GM23338 (cell line): ENCODE data around the gene ZBTB42. TPM values are rescaled to one million over a fixed set of nuclear protein-coding genes. Genes with fewer than 3 reads are reported as not detected.
A peak's percentile ranks its signal among the peaks of the same experiment; 100 is the strongest.

ENCODE experiments used
- ATAC-seq: fragments of 200-7000 bp; cut with Tn5 transposase; 3 replicates; pipeline ENCODE4 v1.9.1; 2020
- DNase-seq: peaks from one replicate; pipeline ENCODE4 v3.0.0-alpha.2; 2015; ENCODE audit warnings: low spot score
- H2AFZ ChIP-seq: fragments of 200-600 bp; sonication (generic); 2 replicates; pipeline ENCODE4 v1.8.0; 2016; ENCODE audit warnings: antibody characterized with exemption, mild to moderate bottlenecking, moderate library complexity
- H3F3A ChIP-seq: fragments of 200-600 bp; sonication (generic); replicated peaks from 2 replicates; pipeline ENCODE4 v1.8.0; 2017; ENCODE audit warnings: antibody characterized with exemption, mixed run types, low read depth
- H3K27ac ChIP-seq: fragments of 200-600 bp; sonication (generic); 2 replicates; pipeline ENCODE4 v1.6.1; 2016; ENCODE audit warnings: low read depth
- H3K27me3 ChIP-seq: fragments of 200-600 bp; sonication (generic); 2 replicates; pipeline ENCODE4 v1.8.0; 2016; ENCODE audit warnings: mild to moderate bottlenecking, mixed run types, moderate library complexity; ENCODE audit not compliant: insufficient read depth
- H3K36me3 ChIP-seq: fragments of 200-600 bp; sonication (generic); 2 replicates; pipeline ENCODE4 v1.8.0; 2016; ENCODE audit warnings: mild to moderate bottlenecking; ENCODE audit not compliant: insufficient read depth
- H3K4me1 ChIP-seq: fragments of 200-600 bp; sonication (generic); 2 replicates; pipeline ENCODE4 v1.8.0; 2016; ENCODE audit warnings: mild to moderate bottlenecking, moderate library complexity; ENCODE audit not compliant: insufficient read depth
- H3K4me2 ChIP-seq: fragments of 200-600 bp; sonication (generic); 2 replicates; pipeline ENCODE4 v1.7.1; 2017; ENCODE audit warnings: mixed run types
- H3K4me3 ChIP-seq: fragments of 200-600 bp; sonication (generic); 2 replicates; pipeline ENCODE4 v1.6.1; 2016; ENCODE audit warnings: mixed run types
- H3K79me2 ChIP-seq: fragments of 200-600 bp; sonication (generic); replicated peaks from 2 replicates; pipeline ENCODE4 v1.8.0; 2017; ENCODE audit warnings: mild to moderate bottlenecking; ENCODE audit not compliant: insufficient read depth
- H3K9me2 ChIP-seq: fragments of 200-600 bp; sonication (generic); 2 replicates; pipeline ENCODE4 v1.8.0; 2017; ENCODE audit not compliant: insufficient read depth
- H4K20me1 ChIP-seq: fragments of 200-600 bp; sonication (generic); replicated peaks from 2 replicates; pipeline ENCODE4 v1.8.0; 2017; ENCODE audit warnings: mild to moderate bottlenecking; ENCODE audit not compliant: insufficient read depth
- H3K27ac Mint-ChIP-seq: 2 replicates; pipeline ENCODE4 v1.8.0; 2020; ENCODE audit warnings: inconsistent platforms, mild to moderate bottlenecking, moderate library complexity, mixed read lengths
- H3K27me3 Mint-ChIP-seq: 3 replicates; pipeline ENCODE4 v1.8.0; 2022; ENCODE audit warnings: low read depth, mild to moderate bottlenecking, moderate library complexity, mixed read lengths, inconsistent platforms; ENCODE audit not compliant: insufficient read depth, poor library complexity
- H3K36me3 Mint-ChIP-seq: 3 replicates; pipeline ENCODE4 v1.8.0; 2021; ENCODE audit warnings: low read depth, mild to moderate bottlenecking, inconsistent platforms, moderate library complexity, mixed read lengths
- H3K4me1 Mint-ChIP-seq: 3 replicates; pipeline ENCODE4 v1.8.0; 2020; ENCODE audit warnings: mild to moderate bottlenecking, inconsistent platforms, mixed read lengths
- H3K4me3 Mint-ChIP-seq: 3 replicates; pipeline ENCODE4 v1.8.0; 2021; ENCODE audit warnings: moderate library complexity, mild to moderate bottlenecking, inconsistent platforms, mixed read lengths
- H3K9me3 Mint-ChIP-seq: 3 replicates; pipeline ENCODE4 v1.8.0; 2020; ENCODE audit warnings: moderate library complexity, mild to moderate bottlenecking, inconsistent platforms, mixed read lengths
- CTCF ChIP-seq, 2 experiments: fragments of 200-600 bp in 1 of 2; sonication (generic) in 1 of 2; conservative IDR thresholded peaks; 2 replicates each; pipeline versions ENCODE4 v1.5.1 to v1.6.1; 2016 to 2017; ENCODE audit warnings: antibody characterized with exemption in 2 of 2, low read depth in 2 of 2, mild to moderate bottlenecking in 2 of 2, moderate library complexity in 1 of 2
- EZH2 ChIP-seq: fragments of 200-600 bp; sonication (generic); IDR thresholded peaks from one replicate; pipeline ENCODE4 v1.8.0; 2017; ENCODE audit warnings: antibody characterized with exemption, mild to moderate bottlenecking, low read depth; ENCODE audit not compliant: unreplicated experiment
- EZH2phosphoT487 ChIP-seq: fragments of 200-600 bp; sonication (generic); IDR thresholded peaks from one replicate; pipeline ENCODE4 v1.8.1; 2018; ENCODE audit warnings: antibody characterized with exemption; ENCODE audit not compliant: unreplicated experiment
- JUNB ChIP-seq: IDR thresholded peaks from one replicate; pipeline ENCODE4 v1.6.1; 2016; ENCODE audit warnings: antibody characterized with exemption; ENCODE audit not compliant: unreplicated experiment
- NANOG ChIP-seq: IDR thresholded peaks from 2 replicates; pipeline ENCODE4 v1.6.1; 2016; ENCODE audit warnings: antibody characterized with exemption, borderline replicate concordance
- ZNF462 ChIP-seq: fragments of 250-450 bp; sonication (Bioruptor Pico); IDR thresholded peaks from 2 replicates; pipeline ENCODE4 v1.5.0; 2020; ENCODE audit warnings: mild to moderate bottlenecking, moderate library complexity
- polyA plus RNA-seq: library from polyadenylated mRNA; unstranded; fragments of >200 nt; fragmentation: Nextera tagmentation; extraction: Ambion mirVana; gene quantifications from 2 replicates; pipeline ENCODE4 v1.2.1, GENCODE V29; 2016
- total RNA-seq: library from RNA; depleted of rRNA; stranded (reverse); fragments of >200 nt; shearing (Covaris generic); gene quantifications from 2 replicates; pipeline ENCODE4 v1.2.3, GENCODE V29; 2014

ZBTB42 gene
- total and polyA plus RNA-seq, 2 experiments from 2014 or later: 0.70 to 4.4 TPM

- no peak overlapping the region for H3K27ac Mint-ChIP-seq
- Histone ChIP-seq H3K27me3 (peaks cover 28% of the 10 kb centered on the region), H3K4me2 (no peak overlapping the region)
Observed at GRCh38 chr14:104820669-104821228, 19.8 kb downstream of the ZBTB42 start.

GRCh38 chr14:104821229-104821945 lies 20.5 kb downstream of the ZBTB42 start:
- Mint-ChIP-seq H3K27me3 (peaks cover 41% of the 10 kb centered on the region), H3K36me3 (peaks cover 15% of the 10 kb centered on the region)
- no peak for DNase-seq
- no peak for TF ChIP-seq ZNF462 (CRISPR knock-in tag)
- TF ChIP-seq JUNB: no peak
- no peak for TF ChIP-seq NANOG
- no peak for TF ChIP-seq EZH2phosphoT487

More at GRCh38 chr14:104820669-104821228, 19.8 kb downstream of the ZBTB42 start:
- no peak overlapping the region for H3K27ac ChIP-seq
- ATAC-seq (peak; percentile 80), DNase-seq (peak; percentile 79)
- no peaks in the 10 kb centered on the region; the same call in 1 of the 2 replicates for H4K20me1 ChIP-seq
- peaks cover 17% of the 10 kb centered on the region for H3K9me2 ChIP-seq
- Mint-ChIP-seq H3K9me3 (peaks cover 18% of the 10 kb centered on the region), H3K4me1 (peaks cover 9% of the 10 kb centered on the region), H3K4me3 (no peak overlapping the region), H3K36me3 (peaks cover 15% of the 10 kb centered on the region), H3K27me3 (peaks cover 37% of the 10 kb centered on the region)
- peaks cover 9% of the 10 kb centered on the region for H3K4me1 ChIP-seq
- H3K36me3 ChIP-seq: no peaks in the 10 kb centered on the region; the same call in 1 of the 2 replicates
- no peaks in the 10 kb centered on the region for H3F3A ChIP-seq
- H3K79me2 ChIP-seq: 0 out of 2 replicates have a peak, but pooled peaks cover 4% of the 10 kb centered on the region
- H2AFZ ChIP-seq: peak overlapping the region; percentile 88; the same call in 1 of the 2 replicates
- peak; percentile 42 to 75; a peak in 3 of 4 replicates for TF ChIP-seq CTCF (conservative IDR thresholded peaks at IDR 0.05; ENCODE audit: low read depth in 2 of 2)
- no peak for TF ChIP-seq EZH2
- no peak for TF ChIP-seq EZH2phosphoT487
- TF ChIP-seq JUNB: no peak
- H3K4me3 ChIP-seq: no peak overlapping the region

More at GRCh38 chr14:104821229-104821945, 20.5 kb downstream of the ZBTB42 start:
- Histone ChIP-seq H3K4me2 (no peak overlapping the region), H3K79me2 (0 out of 2 replicates have a peak, but pooled peaks cover 4% of the 10 kb centered on the region), H3K4me1 (peaks cover 9% of the 10 kb centered on the region), H3K27me3 (peaks cover 29% of the 10 kb centered on the region), H3K36me3 (no peaks in the 10 kb centered on the region; the same call in 1 of the 2 replicates), H3K9me2 (peaks cover 17% of the 10 kb centered on the region), H3K27ac (no peak overlapping the region), H2AFZ (peak overlapping the region; percentile 88; the same call in 1 of the 2 replicates), H3K4me3 (no peak overlapping the region), H4K20me1 (no peaks in the 10 kb centered on the region; the same call in 1 of the 2 replicates), H3F3A (no peaks in the 10 kb centered on the region)
- no peak overlapping the region for H3K27ac Mint-ChIP-seq
- peaks cover 19% of the 10 kb centered on the region for H3K9me3 Mint-ChIP-seq
- ATAC-seq: no peak
- peaks cover 9% of the 10 kb centered on the region for H3K4me1 Mint-ChIP-seq
- no peak overlapping the region for H3K4me3 Mint-ChIP-seq
